GM10847 (cell line): ENCODE results near the gene GNB1L.

Experiments used
- POLR2A ChIP-seq: IDR thresholded peaks from 2 replicates; pipeline ENCODE4 v1.6.1; 2011; ENCODE audit not compliant: insufficient read length; ENCODE audit errors: extremely low read depth

The GNB1L gene

DNA sequence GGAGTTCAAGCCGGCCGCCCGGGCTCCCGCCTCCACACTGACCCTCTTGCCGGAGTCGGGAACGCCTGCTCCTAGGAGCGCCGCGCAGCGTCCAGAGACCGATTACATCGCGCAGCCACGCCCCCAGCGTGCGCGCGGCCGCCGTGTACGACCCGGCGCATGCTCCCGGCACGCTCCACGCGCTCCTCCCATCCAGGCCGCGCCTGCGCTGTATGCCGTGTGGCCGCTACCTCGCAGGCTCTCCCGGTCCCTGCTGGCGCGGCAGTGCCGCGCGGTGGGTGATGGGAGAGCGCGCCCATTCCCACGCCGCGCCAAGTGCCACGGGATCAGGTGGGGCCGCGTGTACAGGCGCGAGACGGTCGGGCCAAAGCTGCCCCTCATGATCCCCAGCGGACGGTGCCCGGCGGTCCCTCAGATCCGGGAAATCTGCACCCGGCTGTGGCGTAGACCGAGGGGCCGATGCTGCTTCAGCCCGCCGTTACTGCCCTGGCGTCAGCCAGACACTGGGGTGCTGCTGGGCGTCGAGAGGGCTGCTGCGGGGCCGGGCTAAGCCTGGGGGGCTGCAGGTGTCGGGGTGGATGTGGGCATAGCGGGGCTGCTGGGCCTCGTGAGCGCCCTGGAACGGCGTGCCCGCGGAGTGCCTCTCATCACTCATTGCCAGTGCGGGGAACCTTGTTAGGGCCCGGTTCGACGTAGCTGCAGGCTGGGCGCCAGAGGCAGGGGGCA lies at the start of gene GNB1L, which contains the start of gene RTL10:
Gene GNB1L (minus strand): TSS at position 97 of the 726 bp plus-strand sequence. CDS start 33,519 bp downstream, outside the sequence.
Gene RTL10 (minus strand): TSS at position 97 of the 726 bp plus-strand sequence. CDS start 2,613 bp downstream, outside the sequence.
- peak; percentile 95 for TF ChIP-seq POLR2A

- no peak for TF ChIP-seq POLR2A
Measured at GRCh38 chr22:19904174-19904856, 49.6 kb upstream of the GNB1L start.

DNA sequence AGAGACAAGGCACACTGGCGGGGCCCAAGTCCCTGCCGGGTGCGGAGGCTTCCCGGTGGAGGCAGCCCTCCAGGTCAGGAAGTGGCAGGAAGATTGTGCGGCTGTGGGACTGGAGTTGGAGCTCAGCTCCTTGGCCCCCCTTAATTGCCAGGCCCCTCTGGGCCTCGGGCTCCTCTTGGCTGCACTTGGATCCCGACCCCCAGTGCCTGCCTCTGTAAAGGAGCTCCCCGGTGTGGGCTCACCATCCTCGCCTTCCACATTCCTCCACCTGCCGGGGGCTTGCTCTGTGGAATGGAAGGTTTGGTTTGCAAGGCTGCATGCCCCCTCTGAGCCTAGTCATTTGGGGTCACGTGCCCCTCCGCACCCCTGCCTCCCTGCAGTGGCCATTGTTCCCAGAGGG lies 48.8 kb upstream of the GNB1L start:
- TF ChIP-seq POLR2A: no peak

DNA sequence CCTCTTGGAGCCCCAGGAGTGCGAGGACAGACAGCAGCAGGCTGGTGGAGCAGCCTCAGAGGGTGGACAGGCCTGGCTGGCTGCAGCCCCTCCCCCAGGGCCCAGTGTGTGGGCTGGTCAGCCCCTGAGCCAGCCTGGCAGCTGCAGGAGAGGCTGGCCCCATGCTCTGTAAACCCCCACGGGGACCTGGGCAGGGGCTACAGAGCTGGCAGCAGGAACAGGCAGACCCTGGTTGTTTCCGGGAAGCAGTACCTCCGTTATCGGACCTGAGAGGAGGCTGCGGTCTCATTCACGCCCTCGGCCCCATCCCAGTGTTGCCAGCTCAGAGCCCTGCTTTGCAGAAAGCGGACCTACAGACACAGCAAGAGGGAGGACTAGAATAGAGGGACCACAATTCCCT lies 48.4 kb upstream of the GNB1L start:
- no peak for TF ChIP-seq POLR2A

DNA sequence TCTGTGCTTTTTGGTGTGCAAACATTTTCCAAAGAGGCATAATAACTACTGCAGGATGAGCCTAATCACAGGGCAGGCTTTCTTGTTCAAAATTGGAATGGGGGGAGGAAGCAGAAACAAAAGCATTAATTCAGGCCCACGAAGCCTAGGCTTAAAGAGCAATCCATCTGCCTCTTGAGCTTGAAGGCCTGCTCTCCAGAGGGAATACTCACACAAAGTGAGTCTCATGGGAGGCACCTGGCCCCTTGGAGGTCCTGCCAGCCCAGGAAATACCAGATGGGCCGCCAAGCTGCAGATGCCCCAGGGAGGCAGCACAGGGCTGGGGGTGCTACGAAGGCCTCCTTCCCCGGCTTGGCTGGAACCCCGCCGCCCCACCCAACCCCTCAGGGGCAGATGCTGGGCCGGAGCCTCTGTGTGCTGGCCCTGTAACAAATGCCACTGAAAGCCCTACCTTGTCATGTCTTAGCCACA lies 47.6 kb upstream of the GNB1L start:
- no peak for TF ChIP-seq POLR2A

- TF ChIP-seq POLR2A: no peak
Measured at GRCh38 chr22:19901577-19902244, 47.0 kb upstream of the GNB1L start.

GRCh38 chr22:19900707-19901436 lies 46.2 kb upstream of the GNB1L start:
- TF ChIP-seq POLR2A: no peak

DNA sequence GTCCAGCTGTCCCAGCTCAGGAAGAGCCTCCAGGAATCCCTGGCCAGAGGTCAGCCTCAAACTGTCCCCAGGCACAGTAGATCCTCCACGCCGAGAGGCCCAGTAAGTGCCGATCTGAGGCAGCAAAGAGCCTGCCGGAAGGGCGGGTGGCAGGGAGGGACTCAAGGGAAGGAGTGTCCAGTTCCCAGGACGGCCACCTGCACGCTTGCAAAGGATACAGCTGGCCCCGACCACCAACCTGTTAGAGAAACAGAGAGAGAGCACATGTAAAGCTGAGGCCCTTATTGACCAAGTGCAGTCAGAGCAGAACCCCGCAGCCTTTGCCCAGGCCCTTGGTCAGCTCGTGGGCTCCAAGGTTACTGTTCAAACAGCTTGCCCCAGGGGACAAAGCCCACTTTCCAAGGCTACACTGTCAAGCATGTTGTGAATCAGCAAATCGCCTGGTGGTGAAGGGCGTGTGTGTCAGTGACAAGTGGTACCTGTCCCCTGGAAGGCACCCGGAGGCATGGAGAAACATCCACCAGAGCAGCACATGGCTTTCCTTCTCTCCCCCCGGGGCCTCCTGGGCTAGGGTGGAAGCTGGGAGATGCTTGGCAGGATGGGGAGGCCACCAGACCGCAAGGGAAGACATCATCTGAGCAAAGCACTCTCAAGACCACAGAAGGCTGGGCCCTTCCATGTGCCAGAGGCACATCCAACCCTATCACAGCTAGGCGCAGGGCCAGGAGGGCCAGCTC lies 44.3 kb upstream of the GNB1L start:
- TF ChIP-seq POLR2A: no peak

- TF ChIP-seq POLR2A: no peak
Measured at GRCh38 chr22:19898145-19898544, 43.5 kb upstream of the GNB1L start.

GRCh38 chr22:19897726-19898125 lies 43.1 kb upstream of the GNB1L start:
- no peak for TF ChIP-seq POLR2A

GRCh38 chr22:19896665-19897355 lies 42.1 kb upstream of the GNB1L start:
- TF ChIP-seq POLR2A: no peak

GRCh38 chr22:19895160-19895849 lies 40.6 kb upstream of the GNB1L start:
- no peak for TF ChIP-seq POLR2A

DNA sequence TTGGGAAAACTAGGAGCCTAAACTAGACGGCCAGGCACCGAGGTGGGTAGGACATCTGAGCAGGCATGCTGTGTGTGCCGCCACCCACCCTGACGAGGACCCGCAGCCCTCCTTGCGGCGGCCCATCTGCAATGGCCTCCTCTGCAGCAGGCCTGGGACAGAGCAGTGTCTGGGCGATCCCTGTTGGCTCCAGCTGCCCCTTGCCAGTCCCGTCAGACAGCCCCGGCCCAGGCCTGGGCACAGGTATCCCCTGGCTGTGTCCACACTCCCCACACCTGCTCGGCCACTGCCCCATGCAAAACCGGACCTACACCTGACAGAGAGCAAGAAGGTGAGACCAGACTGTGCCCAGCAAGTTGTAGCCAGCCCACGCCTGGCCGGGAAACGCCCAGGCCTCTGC lies 38.7 kb upstream of the GNB1L start:
- no peak for TF ChIP-seq POLR2A
